H1 (cell line): ENCODE results near the gene APLN. TPM values are rescaled to one million over a fixed set of nuclear protein-coding genes. Genes with fewer than 3 reads are reported as not detected.

Experiments used
- CTCF ChIA-PET: fragments of 300-600 bp; sonication (Branson Sonifier 250); formaldehyde crosslinking; loops from one replicate; lab custom pipeline; 2021; ENCODE audit not compliant: partially characterized antibody; lab: Charles Lee
- POLR2A ChIA-PET: fragments of 300-600 bp; sonication (Branson Sonifier 250); formaldehyde crosslinking; loops from one replicate; lab custom pipeline; 2021; ENCODE audit warnings: inconsistent platforms; ENCODE audit not compliant: partially characterized antibody; lab: Charles Lee
- DNase-seq, 2 experiments: peaks; one replicate each; pipeline versions ENCODE4 v3.0.0 to v3.0.0-alpha.2; 2010 to 2022; ENCODE audit warnings: low spot score in 2 of 2, low read depth in 1 of 2, mixed read lengths in 1 of 2
- FAIRE-seq: peaks from 2 replicates; lab custom pipeline; 2011; peaks lifted over from hg19 to GRCh38; lab: Jason Lieb, UNC
- H2AFZ ChIP-seq: 2 replicates; pipeline ENCODE4 v1.8.1; 2012; ENCODE audit warnings: low read length, inconsistent platforms
- H2AK5ac ChIP-seq: 2 replicates; pipeline ENCODE4 v1.6.1; 2013; ENCODE audit warnings: low read depth, low read length
- H2BK120ac ChIP-seq: replicated peaks from 2 replicates; pipeline ENCODE3; 2013; ENCODE audit warnings: low read depth, low read length, inconsistent platforms
- H2BK12ac ChIP-seq: 2 replicates; pipeline ENCODE4 v1.6.1; 2013; ENCODE audit warnings: low read depth, low read length
- H2BK15ac ChIP-seq: 2 replicates; pipeline ENCODE4 v1.6.1; 2013; ENCODE audit warnings: low read length
- H2BK20ac ChIP-seq: 2 replicates; pipeline ENCODE4 v1.6.1; 2013; ENCODE audit warnings: low read length
- H2BK5ac ChIP-seq: 2 replicates; pipeline ENCODE4 v1.6.1; 2013; ENCODE audit warnings: low read depth, low read length
- H3K14ac ChIP-seq: 2 replicates; pipeline ENCODE4 v1.6.1; 2013; ENCODE audit warnings: inconsistent platforms; ENCODE audit not compliant: insufficient read length
- H3K18ac ChIP-seq: 2 replicates; pipeline ENCODE4 v1.6.1; 2013; ENCODE audit warnings: low read length; ENCODE audit errors: extremely low read depth
- H3K23ac ChIP-seq: 2 replicates; pipeline ENCODE4 v1.6.1; 2013; ENCODE audit warnings: inconsistent platforms; ENCODE audit not compliant: insufficient read length
- H3K23me2 ChIP-seq: 2 replicates; pipeline ENCODE4 v1.6.1; 2013; ENCODE audit warnings: low read depth, low read length
- H3K27ac ChIP-seq: 2 replicates; pipeline ENCODE4 v1.6.1; 2011; ENCODE audit warnings: low read depth, low read length, inconsistent platforms
- H3K27me3 ChIP-seq, 4 experiments: replicated peaks in 1 of 4; 1 replicate in 1 of 4; 2 replicates in 3 of 4; pipeline versions ENCODE4 v1.6.1 to v1.8.1; 2011 to 2013; ENCODE audit warnings: low read length in 3 of 4, mild to moderate bottlenecking in 3 of 4, inconsistent platforms in 2 of 4, mixed read lengths in 2 of 4, moderate library complexity in 1 of 4; ENCODE audit not compliant: control insufficient read depth in 3 of 4, insufficient read depth in 3 of 4; ENCODE audit errors: extremely low read depth in 1 of 4
- H3K36me3 ChIP-seq, 4 experiments: 2 replicates each; pipeline versions ENCODE4 v1.6.1 to v1.8.1; 2011 to 2013; ENCODE audit warnings: mild to moderate bottlenecking in 4 of 4, low read length in 3 of 4, moderate library complexity in 2 of 4, control low read depth in 1 of 4, inconsistent platforms in 1 of 4; ENCODE audit not compliant: insufficient read depth in 4 of 4, control insufficient read depth in 2 of 4
- H3K4ac ChIP-seq: replicated peaks from 2 replicates; pipeline ENCODE3; 2013; ENCODE audit warnings: low read length, low read depth, mixed read lengths, inconsistent platforms; ENCODE audit not compliant: insufficient read length
- H3K4me1 ChIP-seq, 4 experiments: replicated peaks in 1 of 4; 1 replicate in 1 of 4; 2 replicates in 3 of 4; pipeline versions ENCODE4 v1.6.1 to v1.8.1; 2011 to 2013; ENCODE audit warnings: low read length in 3 of 4, inconsistent platforms in 2 of 4, mixed read lengths in 1 of 4; ENCODE audit not compliant: insufficient read depth in 4 of 4, control insufficient read depth in 3 of 4
- H3K4me2 ChIP-seq, 2 experiments: 2 replicates each; pipeline versions ENCODE4 v1.6.1 to v1.8.1; 2011 to 2013; ENCODE audit warnings: low read depth in 2 of 2, low read length in 2 of 2, control low read depth in 1 of 2, inconsistent platforms in 1 of 2, mild to moderate bottlenecking in 1 of 2; ENCODE audit not compliant: insufficient read depth in 1 of 2
- H3K4me3 ChIP-seq, 4 experiments: fragments of 200-600, 300-600 bp in 1 of 4; sonication (generic), shearing (Covaris generic), sonication (Bioruptor Twin) in 1 of 4; 2 replicates each; pipeline versions ENCODE4 v1.5.1 to v1.8.1; 2011 to 2016; ENCODE audit warnings: low read length in 4 of 4, low read depth in 3 of 4, control low read depth in 2 of 4, inconsistent platforms in 2 of 4, mild to moderate bottlenecking in 2 of 4, mixed read lengths in 1 of 4, moderate library complexity in 1 of 4; ENCODE audit not compliant: insufficient read depth in 2 of 4; ENCODE audit errors: extremely low read depth in 1 of 4
- H3K56ac ChIP-seq: replicated peaks from 2 replicates; pipeline ENCODE3; 2013; ENCODE audit warnings: low read depth, mild to moderate bottlenecking, mixed read lengths, low read length, inconsistent platforms; ENCODE audit not compliant: insufficient read length
- H3K79me1 ChIP-seq: 2 replicates; pipeline ENCODE4 v1.6.1; 2013; ENCODE audit warnings: low read depth, low read length, control low read depth
- H3K79me2 ChIP-seq, 2 experiments: 2 replicates each; pipeline versions ENCODE4 v1.6.1 to v1.8.1; 2012 to 2013; ENCODE audit warnings: low read length in 2 of 2, mild to moderate bottlenecking in 2 of 2, inconsistent platforms in 1 of 2; ENCODE audit not compliant: insufficient read depth in 2 of 2, control insufficient read depth in 1 of 2
- H3K9ac ChIP-seq, 4 experiments: replicated peaks in 1 of 4; 1 replicate in 1 of 4; 2 replicates in 3 of 4; pipeline versions ENCODE4 v1.6.1 to v1.8.1; 2011 to 2013; ENCODE audit warnings: low read depth in 3 of 4, low read length in 3 of 4, control low read depth in 2 of 4, mild to moderate bottlenecking in 2 of 4, moderate library complexity in 2 of 4, inconsistent platforms in 1 of 4; ENCODE audit errors: extremely low read depth in 1 of 4
- H3K9me3 ChIP-seq, 2 experiments: 2 replicates each; pipeline versions ENCODE4 v1.6.1 to v1.8.1; 2012 to 2013; ENCODE audit warnings: mild to moderate bottlenecking in 2 of 2, moderate library complexity in 2 of 2, control low read depth in 1 of 2, inconsistent platforms in 1 of 2, low read depth in 1 of 2, low read length in 1 of 2, mixed read lengths in 1 of 2; ENCODE audit not compliant: insufficient read depth in 2 of 2
- H4K20me1 ChIP-seq, 2 experiments: replicated peaks in 1 of 2; 2 replicates each; pipeline versions ENCODE3 to v1.8.1; 2011 to 2013; ENCODE audit warnings: inconsistent platforms in 2 of 2, low read length in 2 of 2, mild to moderate bottlenecking in 1 of 2; ENCODE audit not compliant: insufficient read depth in 2 of 2, control insufficient read depth in 1 of 2
- H4K5ac ChIP-seq: 2 replicates; pipeline ENCODE4 v1.6.1; 2013; ENCODE audit warnings: low read length, low read depth, mixed read lengths, inconsistent platforms; ENCODE audit not compliant: insufficient read length
- H4K8ac ChIP-seq: 2 replicates; pipeline ENCODE4 v1.8.0; 2013; ENCODE audit warnings: mild to moderate bottlenecking, moderate library complexity, low read length, inconsistent platforms; ENCODE audit not compliant: insufficient read depth; ENCODE audit errors: extremely low read depth
- H4K91ac ChIP-seq: replicated peaks from 2 replicates; pipeline ENCODE3; 2013; ENCODE audit warnings: low read length, mixed read lengths, inconsistent platforms; ENCODE audit not compliant: insufficient read length
- BCL11A ChIP-seq, 2 experiments: IDR thresholded peaks; one replicate each; pipeline ENCODE4 v1.6.1; 2011; ENCODE audit warnings: low read depth in 2 of 2, low read length in 2 of 2, mild to moderate bottlenecking in 2 of 2
- CBX5 ChIP-seq: fragments of 300-800, 300-1000 bp; sonication (generic); IDR thresholded peaks from 2 replicates; pipeline ENCODE4 v1.7.1; 2016; ENCODE audit warnings: antibody characterized with exemption, low read length, low read depth
- CREB1 ChIP-seq: IDR thresholded peaks from 2 replicates; pipeline ENCODE4 v1.6.1; 2012; ENCODE audit warnings: inconsistent platforms
- EZH2 ChIP-seq: fragments of 200-600 bp; sonication (generic); IDR thresholded peaks from 2 replicates; pipeline ENCODE4 v1.7.1; 2012; ENCODE audit warnings: low read depth, mild to moderate bottlenecking, moderate library complexity, low read length, inconsistent platforms; ENCODE audit not compliant: severe bottlenecking
- FOSL1 ChIP-seq: IDR thresholded peaks from 2 replicates; pipeline ENCODE4 v1.6.1; 2011; ENCODE audit warnings: mild to moderate bottlenecking, low read depth, low read length, moderate library complexity; ENCODE audit not compliant: insufficient read depth
- HDAC2 ChIP-seq, 2 experiments: fragments of 300-600 bp in 1 of 2; sonication (generic) in 1 of 2; IDR thresholded peaks; 2 replicates each; pipeline ENCODE4 v1.6.1; 2011 to 2012; ENCODE audit warnings: low read depth in 2 of 2, low read length in 2 of 2, mild to moderate bottlenecking in 2 of 2, moderate library complexity in 2 of 2, borderline replicate concordance in 1 of 2, inconsistent platforms in 1 of 2
- KDM4A ChIP-seq: IDR thresholded peaks from one replicate; pipeline ENCODE4 v1.7.1; 2012; ENCODE audit warnings: low read depth, mild to moderate bottlenecking, moderate library complexity, low read length, inconsistent platforms; ENCODE audit not compliant: severe bottlenecking
- RFX5 ChIP-seq: IDR thresholded peaks from 2 replicates; pipeline ENCODE4 v1.6.1; 2011; ENCODE audit warnings: low read depth, low read length, improper control_type of control experiment, borderline replicate concordance
- SUZ12 ChIP-seq: fragments of 200-600 bp; sonication (generic); IDR thresholded peaks from 2 replicates; pipeline ENCODE4 v1.6.1; 2012; ENCODE audit warnings: mild to moderate bottlenecking, inconsistent platforms, low read length, moderate library complexity, mixed read lengths
- TAF1 ChIP-seq: IDR thresholded peaks from 2 replicates; pipeline ENCODE4 v1.6.1; 2011; ENCODE audit warnings: mild to moderate bottlenecking, low read depth, low read length
- YY1 ChIP-seq: IDR thresholded peaks from 2 replicates; pipeline ENCODE4 v1.6.1; 2011; ENCODE audit warnings: low read depth, mild to moderate bottlenecking, low read length
- ZNF274 ChIP-seq: IDR thresholded peaks from 2 replicates; pipeline ENCODE4 v1.7.0; 2012; ENCODE audit warnings: low read length, borderline replicate concordance; ENCODE audit errors: extremely low read depth
- WGBS, 2 experiments: shearing (Covaris generic) in 1 of 2; methylation state at CpG; one replicate each; pipeline versions ENCODE4 v1.1.6 to v1.1.7; 2013 to 2015; ENCODE audit warnings: low lambda C conversion rate in 2 of 2, mixed read lengths in 2 of 2, inconsistent platforms in 1 of 2, low coverage in 1 of 2, missing lambda C conversion rate in 1 of 2; ENCODE audit not compliant: insufficient replicate concordance in 2 of 2, insufficient coverage in 1 of 2, insufficient read length in 1 of 2; ENCODE audit errors: extremely low coverage in 1 of 2, missing lambda C conversion rate in 1 of 2; 5-methylcytosine and 5-hydroxymethylcytosine counted together
- polyA plus RNA-seq, 7 experiments: library from polyadenylated mRNA; depleted of rRNA in 3 of 7; stranded (reverse) in 5 of 7; unstranded in 2 of 7; fragments of >200 nt in 5 of 7; fragments of 200-250 nt in 2 of 7; gene quantifications; 1 replicate in 5 of 7; 2 replicates in 1 of 7; 4 replicates in 1 of 7; pipeline versions ENCODE4 v1.2.1 to v1.2.3, GENCODE V29; 2011 to 2013; ENCODE audit warnings: missing spikeins in 2 of 7, mixed read lengths in 2 of 7
- total RNA-seq: library from RNA; stranded (reverse); fragmentation: NEBNext Ultra II Directional; extraction: Animal tissue kit (Norgen Biotek cat#: 25700); gene quantifications from 2 replicates; pipeline ENCODE4 v1.2.1, GENCODE V29; 2021
- TF ChIP-seq, protein P1 (sequence below): IDR thresholded peaks from 2 replicates; pipeline ENCODE4 v1.6.1; 2011; ENCODE audit warnings: low read length, improper control_type of control experiment

The APLN gene
- total and polyA plus RNA-seq, 2 of the 8 experiments (the other 6 are each of a cell fraction or from before 2014, with no cell fraction given), result 1.1 to 1.8 TPM

- H3K14ac ChIP-seq, result no peak overlapping the region
- H3K56ac ChIP-seq, result no peak overlapping the region
- no peak overlapping the region for H3K9ac ChIP-seq
- H4K20me1 ChIP-seq, result no peaks in the 10 kb centered on the region
- no peak overlapping the region for H2BK12ac ChIP-seq
- no peak overlapping the region for H4K5ac ChIP-seq
- ChIA-PET POLR2A (no interaction called here), CTCF (interaction anchor here (1.3 to 1.5 kb wide), 3 partner anchors 13 to 83 kb away, joined by 3 to 7 read pairs (median 3); partner anchors contain the start of gene APLN)
- H3K4me1 ChIP-seq, result 0 out of 7 replicates have a peak, but pooled peaks cover 0 to 2% (median 0%) of the 10 kb centered on the region in 4 experiments
- no peaks in the 10 kb centered on the region for H3K23me2 ChIP-seq
- H3K4me3 ChIP-seq, result no peak overlapping the region
- H3K4ac ChIP-seq, result no peak overlapping the region
- H2BK5ac ChIP-seq, result no peak overlapping the region
- H3K18ac ChIP-seq, result no peak overlapping the region
- no peak overlapping the region for H4K91ac ChIP-seq
- no peaks in the 10 kb centered on the region for H3K79me1 ChIP-seq
- H3K79me2 ChIP-seq, result no peaks in the 10 kb centered on the region
- WGBS, 2 experiments, result 86% methylated on average over 4 of the region's 4 CpGs; no CpG with 5 or more reads in 1 of the 2 experiments
- H3K23ac ChIP-seq, result no peak overlapping the region
- no peak overlapping the region for H4K8ac ChIP-seq
- no peak overlapping the region for H3K4me2 ChIP-seq
- H2BK20ac ChIP-seq, result no peak overlapping the region
- H2BK15ac ChIP-seq, result no peak overlapping the region
- no peak overlapping the region for H3K27ac ChIP-seq
- DNase-seq (no peak), FAIRE-seq (no peak)
- no peak overlapping the region for H2AK5ac ChIP-seq
- no peaks in the 10 kb centered on the region for H3K36me3 ChIP-seq
- H3K27me3 ChIP-seq, result no peaks in the 10 kb centered on the region; a peak in 2 of 7 replicates
- H3K9me3 ChIP-seq, result no peaks in the 10 kb centered on the region
- no peak overlapping the region for H2BK120ac ChIP-seq
- no peak overlapping the region for H2AFZ ChIP-seq
- TF ChIP-seq CBX5, result no peak
- TF ChIP-seq FOSL1, result no peak
- TF ChIP-seq EZH2, result no peak
- TF ChIP-seq KDM4A, result no peak
- TF ChIP-seq BCL11A (IDR thresholded peaks at IDR 0.05; ENCODE audit: low read depth in 2 of 2, low read length in 2 of 2), result no peak
- TF ChIP-seq YY1, result no peak
- no peak for TF ChIP-seq TAF1
- no peak for TF ChIP-seq HDAC2 (IDR thresholded peaks at IDR 0.05; ENCODE audit: borderline replicate concordance in 1 of 2, low read depth in 2 of 2, low read length in 2 of 2)
- TF ChIP-seq CREB1, result no peak
- TF ChIP-seq SUZ12, result no peak
- TF ChIP-seq ZNF274, result no peak
- TF ChIP-seq, protein P1, sequence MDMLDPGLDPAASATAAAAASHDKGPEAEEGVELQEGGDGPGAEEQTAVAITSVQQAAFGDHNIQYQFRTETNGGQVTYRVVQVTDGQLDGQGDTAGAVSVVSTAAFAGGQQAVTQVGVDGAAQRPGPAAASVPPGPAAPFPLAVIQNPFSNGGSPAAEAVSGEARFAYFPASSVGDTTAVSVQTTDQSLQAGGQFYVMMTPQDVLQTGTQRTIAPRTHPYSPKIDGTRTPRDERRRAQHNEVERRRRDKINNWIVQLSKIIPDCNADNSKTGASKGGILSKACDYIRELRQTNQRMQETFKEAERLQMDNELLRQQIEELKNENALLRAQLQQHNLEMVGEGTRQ, result no peak
- no peak for TF ChIP-seq RFX5
Measured at GRCh38 chrX:129642641-129643040, 12.1 kb downstream of the APLN start.
